Retinal pigment epithelial cell (primary cell): ENCODE measurements around the gene TEAD1.

Experiments
- DNase-seq: peaks from one replicate; pipeline ENCODE4 v3.0.0-alpha.2; 2010; ENCODE audit warnings: low read depth
- H3K4me3 ChIP-seq: 2 replicates; pipeline ENCODE4 v1.5.1; 2011; ENCODE audit warnings: mild to moderate bottlenecking, low read length, control low read depth, moderate library complexity
- CTCF ChIP-seq: conservative IDR thresholded peaks from 2 replicates; pipeline ENCODE4 v1.5.1; 2011; ENCODE audit warnings: low read depth, low read length, control low read depth, inconsistent platforms

TEAD1 gene

GRCh38 chr11:12815931-12816494 is 141.8 kb downstream of the TEAD1 start:
- no peak overlapping the region for H3K4me3 ChIP-seq
- TF ChIP-seq CTCF = no peak
- no peak for DNase-seq

- H3K4me3 ChIP-seq = no peak overlapping the region
- TF ChIP-seq CTCF = no peak
- DNase-seq = peak; percentile 65
Observed at GRCh38 chr11:12817681-12818332, 143.6 kb downstream of the TEAD1 start.

GRCh38 chr11:12818333-12819015 is 144.3 kb downstream of the TEAD1 start:
- no peak overlapping the region for H3K4me3 ChIP-seq
- no peak for TF ChIP-seq CTCF
- peak; percentile 73 for DNase-seq

GRCh38 chr11:12822392-12823022 is 148.3 kb downstream of the TEAD1 start:
- DNase-seq = no peak
- no peak overlapping the region for H3K4me3 ChIP-seq
- no peak for TF ChIP-seq CTCF

- H3K4me3 ChIP-seq = no peak overlapping the region
- TF ChIP-seq CTCF = peak; percentile 10
- no peak for DNase-seq
Observed at GRCh38 chr11:12824281-12825041, 150.2 kb downstream of the TEAD1 start.

GRCh38 chr11:12826441-12826840 is 152.2 kb downstream of the TEAD1 start:
- no peak overlapping the region for H3K4me3 ChIP-seq
- DNase-seq = no peak
- TF ChIP-seq CTCF = no peak
